HepG2 (cell line): Measurements from ENCODE around the gene TMEM258. TPM values are rescaled to one million over a fixed set of nuclear protein-coding genes. Genes with fewer than 3 reads are reported as not detected.

Experiments used
- CBX1 ChIP-seq: IDR thresholded peaks from one replicate; pipeline ENCODE4 v1.6.1; 2016; ENCODE audit warnings: antibody characterized with exemption, low read depth
- NFE2L2 ChIP-seq: fragments of 150-350 bp; IDR thresholded peaks from 2 replicates; pipeline ENCODE4 v1.6.1; 2014; ENCODE audit warnings: low read length
- PCBP1 ChIP-seq: fragments of 200-400 bp; formaldehyde crosslinking; IDR thresholded peaks from 2 replicates; pipeline ENCODE4 v1.6.1; 2017; ENCODE audit warnings: mild to moderate bottlenecking, low read depth, low read length, borderline replicate concordance
- PRPF4 ChIP-seq: fragments of 200-400 bp; formaldehyde crosslinking; IDR thresholded peaks from 2 replicates; pipeline ENCODE4 v1.6.1; 2016; ENCODE audit warnings: low read length, low read depth; ENCODE audit not compliant: poor library complexity, severe bottlenecking
- TMF1 ChIP-seq: sonication (generic); formaldehyde crosslinking; IDR thresholded peaks from 2 replicates; pipeline ENCODE4 v1.8.1; 2022; ENCODE audit warnings: low read depth, missing genetic modification reagents
- ZNF337 ChIP-seq: sonication (generic); formaldehyde crosslinking; IDR thresholded peaks from 2 replicates; pipeline ENCODE4 v1.5.1; 2020; ENCODE audit warnings: missing genetic modification reagents, low read depth, mild to moderate bottlenecking, borderline replicate concordance
- ZSCAN29 ChIP-seq: sonication (generic); formaldehyde crosslinking; conservative IDR thresholded peaks from 2 replicates; pipeline ENCODE4 v1.4.0; 2020; ENCODE audit warnings: mild to moderate bottlenecking, missing genetic modification reagents
- polyA plus RNA-seq, 8 experiments: library from polyadenylated mRNA; depleted of rRNA in 3 of 8; stranded (reverse) in 7 of 8; unstranded in 1 of 8; fragments of >200 nt; fragmentation: Illumina TruSeq in 4 of 8; extraction: Trizol in 4 of 8; gene quantifications; 2 replicates each; pipeline versions ENCODE4 v1.2.1 to v1.2.3, GENCODE V29; 2011 to 2016; ENCODE audit warnings: low read depth in 4 of 8, missing spikeins in 1 of 8, mixed read lengths in 1 of 8; ENCODE audit not compliant: insufficient read depth in 1 of 8
- total RNA-seq, 5 experiments: library from RNA; depleted of rRNA; stranded (reverse); fragments of >200 nt; fragmentation: Illumina TruSeq; extraction: Trizol; gene quantifications; 2 replicates each; pipeline ENCODE4 v1.2.3, GENCODE V29; 2016; ENCODE audit warnings: low read depth in 1 of 5
- TF ChIP-seq, protein P1 (sequence below): sonication (generic); formaldehyde crosslinking; IDR thresholded peaks from 2 replicates; pipeline ENCODE4 v1.5.1; 2020; ENCODE audit warnings: mild to moderate bottlenecking, missing genetic modification reagents, borderline replicate concordance
- TF ChIP-seq, protein P2 (sequence below): sonication (generic); formaldehyde crosslinking; IDR thresholded peaks from 2 replicates; pipeline ENCODE4 v1.4.0; 2020; ENCODE audit warnings: missing genetic modification reagents
- TF ChIP-seq, protein P3 (sequence below): sonication (generic); formaldehyde crosslinking; IDR thresholded peaks from 2 replicates; pipeline ENCODE4 v1.8.1; 2023; ENCODE audit warnings: missing genetic modification reagents, inconsistent platforms, borderline replicate concordance
- TF ChIP-seq, protein P4 (sequence below): sonication (generic); formaldehyde crosslinking; conservative IDR thresholded peaks from 2 replicates; pipeline ENCODE4 v1.4.0; 2020; ENCODE audit warnings: missing genetic modification reagents
- TF ChIP-seq, protein P5 (sequence below): sonication (generic); formaldehyde crosslinking; IDR thresholded peaks from 2 replicates; pipeline ENCODE4 v1.4.0; 2020; ENCODE audit warnings: mild to moderate bottlenecking, missing genetic modification reagents

The TMEM258 gene
- total and polyA plus RNA-seq, 2 of the 13 experiments (the other 11 are each of a cell fraction or from before 2014, with no cell fraction given) = 175 to 424 TPM

DNA sequence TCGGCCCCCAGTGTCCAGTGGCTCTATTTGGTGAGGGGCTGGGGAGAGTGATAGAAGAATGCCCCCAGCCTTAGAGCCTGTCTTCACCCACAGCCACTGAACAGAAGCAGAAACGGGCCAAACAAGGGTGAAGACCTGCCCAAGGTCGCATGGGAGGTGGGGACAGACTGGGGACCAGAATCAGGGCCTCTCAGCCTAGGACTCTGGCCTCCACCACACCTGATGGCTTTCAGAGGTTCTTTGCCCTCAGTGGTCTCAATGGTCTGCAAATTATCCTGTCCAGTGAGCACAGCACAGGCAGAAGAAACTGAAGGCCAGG, 44.5 kb downstream of the TMEM258 start (continued):
- TF ChIP-seq NFE2L2 (no peak), PCBP1 (no peak; the same call in 1 of the 2 replicates), ZSCAN29 (CRISPR knock-in tag) (no peak), PRPF4 (no peak), CBX1 (no peak), TMF1 (CRISPR knock-in tag) (no peak), ZNF337 (CRISPR knock-in tag) (no peak)
- TF ChIP-seq, protein P1, sequence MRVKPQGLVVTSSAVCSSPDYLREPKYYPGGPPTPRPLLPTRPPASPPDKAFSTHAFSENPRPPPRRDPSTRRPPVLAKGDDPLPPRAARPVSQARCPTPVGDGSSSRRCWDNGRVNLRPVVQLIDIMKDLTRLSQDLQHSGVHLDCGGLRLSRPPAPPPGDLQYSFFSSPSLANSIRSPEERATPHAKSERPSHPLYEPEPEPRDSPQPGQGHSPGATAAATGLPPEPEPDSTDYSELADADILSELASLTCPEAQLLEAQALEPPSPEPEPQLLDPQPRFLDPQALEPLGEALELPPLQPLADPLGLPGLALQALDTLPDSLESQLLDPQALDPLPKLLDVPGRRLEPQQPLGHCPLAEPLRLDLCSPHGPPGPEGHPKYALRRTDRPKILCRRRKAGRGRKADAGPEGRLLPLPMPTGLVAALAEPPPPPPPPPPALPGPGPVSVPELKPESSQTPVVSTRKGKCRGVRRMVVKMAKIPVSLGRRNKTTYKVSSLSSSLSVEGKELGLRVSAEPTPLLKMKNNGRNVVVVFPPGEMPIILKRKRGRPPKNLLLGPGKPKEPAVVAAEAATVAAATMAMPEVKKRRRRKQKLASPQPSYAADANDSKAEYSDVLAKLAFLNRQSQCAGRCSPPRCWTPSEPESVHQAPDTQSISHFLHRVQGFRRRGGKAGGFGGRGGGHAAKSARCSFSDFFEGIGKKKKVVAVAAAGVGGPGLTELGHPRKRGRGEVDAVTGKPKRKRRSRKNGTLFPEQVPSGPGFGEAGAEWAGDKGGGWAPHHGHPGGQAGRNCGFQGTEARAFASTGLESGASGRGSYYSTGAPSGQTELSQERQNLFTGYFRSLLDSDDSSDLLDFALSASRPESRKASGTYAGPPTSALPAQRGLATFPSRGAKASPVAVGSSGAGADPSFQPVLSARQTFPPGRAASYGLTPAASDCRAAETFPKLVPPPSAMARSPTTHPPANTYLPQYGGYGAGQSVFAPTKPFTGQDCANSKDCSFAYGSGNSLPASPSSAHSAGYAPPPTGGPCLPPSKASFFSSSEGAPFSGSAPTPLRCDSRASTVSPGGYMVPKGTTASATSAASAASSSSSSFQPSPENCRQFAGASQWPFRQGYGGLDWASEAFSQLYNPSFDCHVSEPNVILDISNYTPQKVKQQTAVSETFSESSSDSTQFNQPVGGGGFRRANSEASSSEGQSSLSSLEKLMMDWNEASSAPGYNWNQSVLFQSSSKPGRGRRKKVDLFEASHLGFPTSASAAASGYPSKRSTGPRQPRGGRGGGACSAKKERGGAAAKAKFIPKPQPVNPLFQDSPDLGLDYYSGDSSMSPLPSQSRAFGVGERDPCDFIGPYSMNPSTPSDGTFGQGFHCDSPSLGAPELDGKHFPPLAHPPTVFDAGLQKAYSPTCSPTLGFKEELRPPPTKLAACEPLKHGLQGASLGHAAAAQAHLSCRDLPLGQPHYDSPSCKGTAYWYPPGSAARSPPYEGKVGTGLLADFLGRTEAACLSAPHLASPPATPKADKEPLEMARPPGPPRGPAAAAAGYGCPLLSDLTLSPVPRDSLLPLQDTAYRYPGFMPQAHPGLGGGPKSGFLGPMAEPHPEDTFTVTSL (CRISPR knock-in tag) = no peak
- TF ChIP-seq, protein P2, sequence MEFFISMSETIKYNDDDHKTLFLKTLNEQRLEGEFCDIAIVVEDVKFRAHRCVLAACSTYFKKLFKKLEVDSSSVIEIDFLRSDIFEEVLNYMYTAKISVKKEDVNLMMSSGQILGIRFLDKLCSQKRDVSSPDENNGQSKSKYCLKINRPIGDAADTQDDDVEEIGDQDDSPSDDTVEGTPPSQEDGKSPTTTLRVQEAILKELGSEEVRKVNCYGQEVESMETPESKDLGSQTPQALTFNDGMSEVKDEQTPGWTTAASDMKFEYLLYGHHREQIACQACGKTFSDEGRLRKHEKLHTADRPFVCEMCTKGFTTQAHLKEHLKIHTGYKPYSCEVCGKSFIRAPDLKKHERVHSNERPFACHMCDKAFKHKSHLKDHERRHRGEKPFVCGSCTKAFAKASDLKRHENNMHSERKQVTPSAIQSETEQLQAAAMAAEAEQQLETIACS = no peak
- TF ChIP-seq, protein P3, sequence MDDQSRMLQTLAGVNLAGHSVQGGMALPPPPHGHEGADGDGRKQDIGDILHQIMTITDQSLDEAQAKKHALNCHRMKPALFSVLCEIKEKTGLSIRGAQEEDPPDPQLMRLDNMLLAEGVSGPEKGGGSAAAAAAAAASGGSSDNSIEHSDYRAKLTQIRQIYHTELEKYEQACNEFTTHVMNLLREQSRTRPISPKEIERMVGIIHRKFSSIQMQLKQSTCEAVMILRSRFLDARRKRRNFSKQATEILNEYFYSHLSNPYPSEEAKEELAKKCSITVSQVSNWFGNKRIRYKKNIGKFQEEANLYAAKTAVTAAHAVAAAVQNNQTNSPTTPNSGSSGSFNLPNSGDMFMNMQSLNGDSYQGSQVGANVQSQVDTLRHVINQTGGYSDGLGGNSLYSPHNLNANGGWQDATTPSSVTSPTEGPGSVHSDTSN (CRISPR knock-in tag) = no peak
- TF ChIP-seq, protein P4, sequence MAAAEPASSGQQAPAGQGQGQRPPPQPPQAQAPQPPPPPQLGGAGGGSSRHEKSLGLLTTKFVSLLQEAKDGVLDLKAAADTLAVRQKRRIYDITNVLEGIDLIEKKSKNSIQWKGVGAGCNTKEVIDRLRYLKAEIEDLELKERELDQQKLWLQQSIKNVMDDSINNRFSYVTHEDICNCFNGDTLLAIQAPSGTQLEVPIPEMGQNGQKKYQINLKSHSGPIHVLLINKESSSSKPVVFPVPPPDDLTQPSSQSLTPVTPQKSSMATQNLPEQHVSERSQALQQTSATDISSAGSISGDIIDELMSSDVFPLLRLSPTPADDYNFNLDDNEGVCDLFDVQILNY (CRISPR knock-in tag) = no peak
- TF ChIP-seq, protein P5, sequence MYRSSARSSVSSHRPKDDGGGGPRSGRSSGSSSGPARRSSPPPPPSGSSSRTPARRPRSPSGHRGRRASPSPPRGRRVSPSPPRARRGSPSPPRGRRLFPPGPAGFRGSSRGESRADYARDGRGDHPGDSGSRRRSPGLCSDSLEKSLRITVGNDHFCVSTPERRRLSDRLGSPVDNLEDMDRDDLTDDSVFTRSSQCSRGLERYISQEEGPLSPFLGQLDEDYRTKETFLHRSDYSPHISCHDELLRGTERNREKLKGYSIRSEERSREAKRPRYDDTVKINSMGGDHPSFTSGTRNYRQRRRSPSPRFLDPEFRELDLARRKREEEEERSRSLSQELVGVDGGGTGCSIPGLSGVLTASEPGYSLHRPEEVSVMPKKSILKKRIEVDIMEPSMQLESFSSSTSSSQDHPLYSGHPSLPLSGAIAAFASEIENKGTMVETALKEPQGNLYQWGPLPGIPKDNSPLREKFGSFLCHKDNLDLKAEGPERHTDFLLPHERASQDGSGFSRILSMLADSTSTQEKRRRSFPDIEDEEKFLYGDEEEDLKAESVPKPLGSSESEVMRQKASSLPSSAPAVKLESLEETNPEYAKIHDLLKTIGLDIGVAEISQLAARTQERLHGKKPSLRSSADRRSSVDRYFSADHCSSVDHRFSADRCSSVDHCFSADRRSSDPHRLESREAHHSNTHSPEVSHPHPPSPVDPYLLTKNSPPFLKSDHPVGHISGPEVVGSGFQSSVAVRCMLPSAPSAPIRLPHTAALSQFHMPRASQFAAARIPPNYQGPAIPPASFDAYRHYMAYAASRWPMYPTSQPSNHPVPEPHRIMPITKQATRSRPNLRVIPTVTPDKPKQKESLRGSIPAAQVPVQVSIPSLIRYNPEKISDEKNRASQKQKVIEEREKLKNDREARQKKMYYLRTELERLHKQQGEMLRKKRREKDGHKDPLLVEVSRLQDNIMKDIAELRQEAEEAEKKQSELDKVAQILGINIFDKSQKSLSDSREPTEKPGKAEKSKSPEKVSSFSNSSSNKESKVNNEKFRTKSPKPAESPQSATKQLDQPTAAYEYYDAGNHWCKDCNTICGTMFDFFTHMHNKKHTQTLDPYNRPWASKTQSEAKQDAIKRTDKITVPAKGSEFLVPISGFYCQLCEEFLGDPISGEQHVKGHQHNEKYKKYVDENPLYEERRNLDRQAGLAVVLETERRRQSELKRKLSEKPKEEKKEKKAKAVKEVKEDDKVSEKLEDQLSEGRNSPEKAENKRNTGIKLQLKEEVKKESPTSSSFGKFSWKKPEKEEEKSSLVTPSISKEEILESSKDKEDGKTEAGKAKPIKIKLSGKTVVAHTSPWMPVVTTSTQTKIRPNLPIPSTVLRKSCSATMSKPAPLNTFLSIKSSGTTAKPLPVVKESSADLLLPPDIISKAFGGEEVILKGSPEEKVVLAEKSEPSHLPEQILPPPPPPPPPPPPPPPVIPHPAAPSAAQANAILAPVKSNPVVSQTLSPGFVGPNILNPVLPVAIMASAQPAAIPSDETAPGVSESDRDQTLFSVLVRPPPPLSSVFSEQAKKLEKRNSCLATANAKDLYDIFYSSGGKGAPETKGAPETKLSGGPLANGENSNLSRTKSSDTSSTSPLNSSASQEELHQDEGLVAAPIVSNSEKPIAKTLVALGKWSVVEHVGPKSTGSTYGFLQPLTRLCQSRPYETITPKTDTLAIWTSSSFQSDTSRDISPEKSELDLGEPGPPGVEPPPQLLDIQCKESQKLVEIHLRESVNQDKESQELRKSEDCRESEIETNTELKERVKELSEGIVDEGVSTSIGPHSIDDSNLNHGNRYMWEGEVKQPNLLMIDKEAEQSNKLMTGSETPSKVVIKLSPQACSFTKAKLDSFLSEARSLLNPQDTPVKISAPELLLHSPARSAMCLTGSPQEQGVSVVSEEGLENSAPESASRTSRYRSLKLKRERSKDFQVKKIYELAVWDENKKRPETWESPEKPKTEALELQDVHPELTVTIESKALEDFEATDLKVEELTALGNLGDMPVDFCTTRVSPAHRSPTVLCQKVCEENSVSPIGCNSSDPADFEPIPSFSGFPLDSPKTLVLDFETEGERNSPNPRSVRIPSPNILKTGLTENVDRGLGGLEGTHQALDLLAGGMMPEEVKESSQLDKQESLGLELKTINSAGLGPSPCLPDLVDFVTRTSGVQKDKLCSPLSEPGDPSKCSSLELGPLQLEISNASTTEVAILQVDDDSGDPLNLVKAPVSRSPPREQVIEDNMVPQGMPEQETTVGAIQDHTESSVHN = 0 out of 2 replicates have a peak, but pooled peaks have one; percentile 20
